ENCODE results near the gene GCNT1. TPM values are rescaled to one million over a fixed set of nuclear protein-coding genes. Genes with fewer than 3 reads are reported as not detected.
"Not testable (repeated sequence)": the region's sequence is repeated elsewhere in the genome, so short reads cannot be mapped to it uniquely, and the experiment has no call there.

Gene GCNT1
- total and polyA plus RNA-seq, 7 donors, result 0.11 to 2.6 (median 1.1) TPM

DNA sequence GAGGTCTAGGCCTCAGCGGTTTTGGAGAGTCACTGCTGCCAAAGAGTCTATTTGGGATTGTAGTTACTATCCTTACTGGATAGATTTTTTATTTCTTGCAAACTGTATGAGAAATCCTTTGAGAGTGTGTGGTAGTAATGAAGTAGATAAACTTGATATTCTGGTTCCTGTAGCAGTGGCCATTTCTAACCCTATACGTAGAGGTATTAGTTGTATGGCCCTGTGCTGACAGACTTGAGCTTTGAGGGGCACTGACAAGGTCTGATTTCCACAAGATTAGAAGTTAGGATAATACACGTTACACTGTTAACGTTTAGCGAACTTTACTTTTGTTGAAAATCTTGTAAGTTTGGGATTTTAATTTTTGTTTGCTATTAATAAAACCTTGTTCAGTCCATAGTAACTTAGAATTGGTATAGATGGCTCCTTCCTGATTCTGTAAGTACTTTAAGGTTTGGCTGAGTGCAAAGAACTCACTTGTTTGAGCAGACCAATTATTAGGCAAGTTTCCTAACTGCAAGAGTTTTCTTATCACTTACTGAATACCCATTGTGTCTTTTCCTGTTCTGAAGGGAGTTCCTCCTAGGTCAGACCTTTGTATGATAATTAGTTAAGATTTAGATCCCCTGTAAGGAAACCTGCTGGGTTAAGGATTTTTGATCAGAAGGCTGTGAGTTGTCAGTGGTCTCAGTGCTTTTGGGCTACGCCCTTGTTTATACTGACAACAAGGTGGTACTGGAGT, 31.4 kb downstream of the GCNT1 start:
- intact Hi-C loops (cut with DNase I), result no loop called here
- TF ChIP-seq, protein P1, sequence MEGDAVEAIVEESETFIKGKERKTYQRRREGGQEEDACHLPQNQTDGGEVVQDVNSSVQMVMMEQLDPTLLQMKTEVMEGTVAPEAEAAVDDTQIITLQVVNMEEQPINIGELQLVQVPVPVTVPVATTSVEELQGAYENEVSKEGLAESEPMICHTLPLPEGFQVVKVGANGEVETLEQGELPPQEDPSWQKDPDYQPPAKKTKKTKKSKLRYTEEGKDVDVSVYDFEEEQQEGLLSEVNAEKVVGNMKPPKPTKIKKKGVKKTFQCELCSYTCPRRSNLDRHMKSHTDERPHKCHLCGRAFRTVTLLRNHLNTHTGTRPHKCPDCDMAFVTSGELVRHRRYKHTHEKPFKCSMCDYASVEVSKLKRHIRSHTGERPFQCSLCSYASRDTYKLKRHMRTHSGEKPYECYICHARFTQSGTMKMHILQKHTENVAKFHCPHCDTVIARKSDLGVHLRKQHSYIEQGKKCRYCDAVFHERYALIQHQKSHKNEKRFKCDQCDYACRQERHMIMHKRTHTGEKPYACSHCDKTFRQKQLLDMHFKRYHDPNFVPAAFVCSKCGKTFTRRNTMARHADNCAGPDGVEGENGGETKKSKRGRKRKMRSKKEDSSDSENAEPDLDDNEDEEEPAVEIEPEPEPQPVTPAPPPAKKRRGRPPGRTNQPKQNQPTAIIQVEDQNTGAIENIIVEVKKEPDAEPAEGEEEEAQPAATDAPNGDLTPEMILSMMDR (IDR thresholded peaks at IDR 0.05), result no peak
- Histone ChIP-seq H3K4me3 (no peak overlapping the region), H3K36me3 (ENCODE audit: insufficient read depth in 1 of 2, low read depth in 1 of 2) (no peaks in the 10 kb centered on the region), H3K4me1 (no peaks in the 10 kb centered on the region), H3K27me3 (ENCODE audit: insufficient read depth in 3 of 3, low read length in 2 of 3) (no peaks in the 10 kb centered on the region), H3K9me3 (no peaks in the 10 kb centered on the region), H3K27ac (peak overlapping the region; percentile 21)
- 86 to 90% (median 87%) methylated on average over 6 of the region's 6 CpGs for WGBS, 3 donors
- DNase-seq, result no peak
- ATAC-seq, result no peak

DNA sequence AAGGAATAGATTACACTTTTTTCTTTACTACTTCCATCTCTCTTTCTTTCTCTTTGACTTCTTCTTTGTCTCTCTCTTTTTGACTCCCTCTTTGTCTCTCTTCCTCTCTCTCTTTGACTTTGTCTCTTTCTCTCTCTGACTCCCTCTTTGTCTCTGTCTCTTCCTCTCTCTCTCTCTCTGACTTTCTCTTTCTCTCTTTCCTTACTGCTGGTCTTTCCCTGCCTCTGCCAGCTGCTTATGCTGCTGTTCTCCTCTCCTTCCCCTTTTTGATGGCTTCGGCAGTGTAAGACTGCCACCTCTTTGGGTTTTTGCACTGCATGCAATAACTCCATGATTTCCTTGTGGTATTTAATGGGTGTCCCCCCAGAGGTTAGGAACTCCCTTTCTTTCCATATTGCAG, 32.1 kb downstream of the GCNT1 start:
- H3K9me3 ChIP-seq; H3K36me3 ChIP-seq (ENCODE audit: insufficient read depth in 1 of 2, low read depth in 1 of 2); H3K4me1 ChIP-seq; H3K4me3 ChIP-seq; intact Hi-C loops (cut with DNase I); ATAC-seq; H3K27me3 ChIP-seq (ENCODE audit: insufficient read depth in 3 of 3, low read length in 2 of 3); DNase-seq: not testable (repeated sequence)
- 77 to 88% (median 81%) methylated on average over 1 of the region's 1 CpG for WGBS, 3 donors
- H3K27ac ChIP-seq, result peak overlapping the region; percentile 21

DNA sequence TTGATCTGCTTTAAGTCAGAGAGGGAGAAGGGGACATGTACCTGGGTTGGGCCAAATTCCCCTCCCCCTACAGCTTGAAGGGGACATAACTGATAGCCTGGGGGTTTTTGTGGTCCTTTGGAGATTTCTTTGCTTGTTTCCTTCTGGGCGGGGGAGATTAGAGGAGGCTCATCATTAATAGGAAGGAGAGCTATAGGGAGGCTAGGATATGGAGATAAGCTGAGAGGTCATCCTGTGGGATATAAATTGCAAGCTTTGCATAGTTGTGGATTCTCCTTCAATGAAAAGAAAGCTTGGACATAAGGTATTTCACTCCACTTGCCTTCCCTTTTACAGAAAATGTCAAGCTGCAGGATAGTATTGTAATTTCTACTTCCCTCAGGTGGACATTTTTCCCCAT, 34.5 kb downstream of the GCNT1 start:
- intact Hi-C loops (cut with DNase I); ATAC-seq; DNase-seq: not testable (repeated sequence)

DNA sequence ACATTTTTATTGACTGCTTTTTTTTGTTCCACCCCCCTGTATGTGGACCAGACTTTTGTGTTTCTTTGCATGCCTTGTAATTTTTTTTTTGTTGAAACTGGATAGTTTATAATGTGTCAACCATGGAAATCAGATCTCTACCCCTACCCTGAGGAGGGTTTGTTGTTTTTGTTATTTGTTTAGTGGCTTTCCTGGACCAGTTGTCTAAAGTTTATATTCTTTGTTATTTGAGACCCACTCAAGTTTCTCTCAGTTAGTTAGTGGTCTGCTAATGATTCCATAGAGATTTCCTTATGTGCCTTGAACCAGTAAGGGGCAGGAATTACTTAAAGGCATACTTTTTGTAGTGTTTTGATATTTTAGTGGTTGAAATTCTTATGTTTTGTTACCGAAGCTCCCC, 41.1 kb downstream of the GCNT1 start:
- DNase-seq, result no peak
- Histone ChIP-seq H3K4me1 (no peaks in the 10 kb centered on the region), H3K9me3 (no peaks in the 10 kb centered on the region), H3K27me3 (ENCODE audit: insufficient read depth in 3 of 3, low read length in 2 of 3) (no peaks in the 10 kb centered on the region), H3K27ac (no peak overlapping the region), H3K36me3 (ENCODE audit: insufficient read depth in 1 of 2, low read depth in 1 of 2) (no peaks in the 10 kb centered on the region), H3K4me3 (no peak overlapping the region)
- TF ChIP-seq, protein P1 (IDR thresholded peaks at IDR 0.05), result no peak
- intact Hi-C loops (cut with DNase I), result no loop called here
- ATAC-seq, result no peak
- WGBS, 3 donors, result 67 to 72% (median 72%) methylated on average over 1 of the region's 1 CpG

More for the DNA sequence above, 34.5 kb downstream of the GCNT1 start:
- H3K4me1 ChIP-seq; H3K27me3 ChIP-seq (ENCODE audit: insufficient read depth in 3 of 3, low read length in 2 of 3); H3K4me3 ChIP-seq; H3K9me3 ChIP-seq; H3K27ac ChIP-seq; H3K36me3 ChIP-seq (ENCODE audit: insufficient read depth in 1 of 2, low read depth in 1 of 2): not testable (repeated sequence)
- 89 to 100% (median 100%) methylated on average over 1 of the region's 1 CpG for WGBS, 3 donors

DNA sequence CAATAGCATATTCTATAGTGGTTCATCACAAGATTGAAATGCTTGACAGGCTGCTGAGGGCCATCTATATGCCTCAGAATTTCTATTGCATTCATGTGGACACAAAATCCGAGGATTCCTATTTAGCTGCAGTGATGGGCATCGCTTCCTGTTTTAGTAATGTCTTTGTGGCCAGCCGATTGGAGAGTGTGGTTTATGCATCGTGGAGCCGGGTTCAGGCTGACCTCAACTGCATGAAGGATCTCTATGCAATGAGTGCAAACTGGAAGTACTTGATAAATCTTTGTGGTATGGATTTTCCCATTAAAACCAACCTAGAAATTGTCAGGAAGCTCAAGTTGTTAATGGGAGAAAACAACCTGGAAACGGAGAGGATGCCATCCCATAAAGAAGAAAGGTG, 43.8 kb downstream of the GCNT1 start:
- H3K9me3 ChIP-seq, result no peaks in the 10 kb centered on the region
- H3K4me1 ChIP-seq, result no peaks in the 10 kb centered on the region
- no peak overlapping the region for H3K4me3 ChIP-seq
- WGBS, 3 donors, result 84 to 91% (median 87%) methylated on average over 6 of the region's 6 CpGs
- no peak overlapping the region for H3K27ac ChIP-seq
- TF ChIP-seq, protein P1 (IDR thresholded peaks at IDR 0.05), result no peak
- intact Hi-C loops (cut with DNase I), result no loop called here
- DNase-seq (no peak), ATAC-seq (no peak)
- no peaks in the 10 kb centered on the region for H3K36me3 ChIP-seq (ENCODE audit: insufficient read depth in 1 of 2, low read depth in 1 of 2)
- no peaks in the 10 kb centered on the region for H3K27me3 ChIP-seq (ENCODE audit: insufficient read depth in 3 of 3, low read length in 2 of 3)

DNA sequence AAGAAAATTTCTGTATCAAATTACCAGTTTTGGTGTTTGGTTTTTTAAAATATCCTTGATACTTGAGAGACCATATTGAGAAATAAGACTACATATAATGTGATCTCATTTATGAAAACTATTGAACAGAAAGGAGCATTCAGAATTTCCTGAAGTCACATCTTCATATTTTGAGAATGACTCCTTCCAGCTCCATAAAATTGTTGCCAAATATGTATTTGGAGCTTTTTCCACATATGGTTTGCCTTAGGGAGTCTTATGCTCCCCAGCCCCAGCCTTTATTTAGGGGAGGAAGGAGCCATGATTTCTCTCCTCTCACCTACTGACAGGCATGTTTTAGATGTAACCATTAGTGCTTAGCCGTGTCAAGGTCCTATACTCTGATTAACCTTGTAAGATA, 51.1 kb downstream of the GCNT1 start:
- H3K4me1 ChIP-seq, result no peaks in the 10 kb centered on the region
- H3K27ac ChIP-seq, result no peak overlapping the region
- intact Hi-C loops (cut with DNase I), result no loop called here
- H3K27me3 ChIP-seq (ENCODE audit: insufficient read depth in 3 of 3, low read length in 2 of 3), result no peaks in the 10 kb centered on the region
- H3K9me3 ChIP-seq, result no peaks in the 10 kb centered on the region
- TF ChIP-seq, protein P1 (IDR thresholded peaks at IDR 0.05), result no peak
- H3K36me3 ChIP-seq (ENCODE audit: insufficient read depth in 1 of 2, low read depth in 1 of 2), result no peaks in the 10 kb centered on the region
- H3K4me3 ChIP-seq, result no peak overlapping the region
- ATAC-seq (no peak), DNase-seq (no peak)
- 83 to 87% (median 85%) methylated on average over 1 of the region's 1 CpG for WGBS, 3 donors
